ENCODE measurements around the gene CGRRF1.

DNA sequence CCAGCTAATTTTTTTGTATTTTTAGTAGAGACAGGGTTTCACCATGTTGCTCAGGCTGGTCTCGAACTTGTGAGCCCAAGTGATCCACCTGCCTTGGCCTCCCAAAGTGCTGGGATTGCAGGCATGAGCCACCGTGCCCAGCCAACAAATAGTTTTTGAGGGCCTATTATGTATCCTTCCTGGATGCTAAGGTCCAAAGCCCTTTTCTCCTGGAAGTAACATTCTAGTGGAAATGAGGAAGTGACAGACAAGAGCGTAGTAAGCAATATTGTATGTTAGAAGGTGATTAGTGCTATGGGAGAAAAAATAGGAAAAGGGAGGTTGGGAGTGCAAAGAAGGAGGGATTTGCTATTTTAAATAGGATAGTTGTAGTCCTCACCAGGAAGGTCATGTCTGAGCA lies 9.0 kb upstream of the CGRRF1 start:
- TF ChIP-seq, protein P1, sequence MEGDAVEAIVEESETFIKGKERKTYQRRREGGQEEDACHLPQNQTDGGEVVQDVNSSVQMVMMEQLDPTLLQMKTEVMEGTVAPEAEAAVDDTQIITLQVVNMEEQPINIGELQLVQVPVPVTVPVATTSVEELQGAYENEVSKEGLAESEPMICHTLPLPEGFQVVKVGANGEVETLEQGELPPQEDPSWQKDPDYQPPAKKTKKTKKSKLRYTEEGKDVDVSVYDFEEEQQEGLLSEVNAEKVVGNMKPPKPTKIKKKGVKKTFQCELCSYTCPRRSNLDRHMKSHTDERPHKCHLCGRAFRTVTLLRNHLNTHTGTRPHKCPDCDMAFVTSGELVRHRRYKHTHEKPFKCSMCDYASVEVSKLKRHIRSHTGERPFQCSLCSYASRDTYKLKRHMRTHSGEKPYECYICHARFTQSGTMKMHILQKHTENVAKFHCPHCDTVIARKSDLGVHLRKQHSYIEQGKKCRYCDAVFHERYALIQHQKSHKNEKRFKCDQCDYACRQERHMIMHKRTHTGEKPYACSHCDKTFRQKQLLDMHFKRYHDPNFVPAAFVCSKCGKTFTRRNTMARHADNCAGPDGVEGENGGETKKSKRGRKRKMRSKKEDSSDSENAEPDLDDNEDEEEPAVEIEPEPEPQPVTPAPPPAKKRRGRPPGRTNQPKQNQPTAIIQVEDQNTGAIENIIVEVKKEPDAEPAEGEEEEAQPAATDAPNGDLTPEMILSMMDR (IDR thresholded peaks at IDR 0.05; ENCODE audit: insufficient read depth, low read depth, low read length): no peak
- no peak for TF ChIP-seq EZH2 (IDR thresholded peaks at IDR 0.05; ENCODE audit: insufficient read depth, low read length)

Data from astrocyte (in vitro differentiated cells and primary cell).